Activated effector memory CD4-positive, alpha-beta T cell treated with Interleukin-2 at 50 U/mL for 16 hours (primary cell): ENCODE measurements around the gene TNFSF13.
"Not testable (repeated sequence)": the region's sequence is repeated elsewhere in the genome, so short reads cannot be mapped to it uniquely, and the experiment has no call there.

ENCODE experiments used
- DNase-seq: peaks from one replicate; pipeline ENCODE4 v3.0.0-alpha.2; 2020

TNFSF13 gene

GRCh38 chr17:7593296-7593695, 34.7 kb downstream of the TNFSF13 start:
- no peak for DNase-seq

GRCh38 chr17:7597561-7597960, 39.0 kb downstream of the TNFSF13 start:
- not testable (repeated sequence) for DNase-seq

- no peak for DNase-seq
These were observed 47.7 kb downstream of the TNFSF13 start for GRCh38 chr17:7606280-7606679.

- no peak for DNase-seq
These were observed 52.1 kb downstream of the TNFSF13 start for GRCh38 chr17:7610641-7611040.
